Measurements from ENCODE around the gene LINGO1.

GRCh38 chr15:77673866-77674265 lies 41.2 kb upstream of the LINGO1 start:
- TF ChIP-seq CTCF (conservative IDR thresholded peaks at IDR 0.05; ENCODE audit: low read length) (no peak), EZH2phosphoT487 (IDR thresholded peaks at IDR 0.05; ENCODE audit: borderline replicate concordance, low read depth, low read length) (no peak)
